Heart left ventricle (tissue), 16 donors: ENCODE measurements around the gene FBXO17. TPM values are rescaled to one million over a fixed set of nuclear protein-coding genes. Genes with fewer than 3 reads are reported as not detected.

Experiments used
- ATAC-seq, 4 donors: fragments of 200-7000 bp; cut with Tn5 transposase; one replicate each; pipeline ENCODE4 v1.9.1; 2020 to 2022; ENCODE audit warnings: moderate library complexity in 4 of 4, mild to moderate bottlenecking in 3 of 4, moderate number of reproducible peaks in 1 of 4
- DNase-seq, 5 donors: peaks; one replicate each; pipeline ENCODE4 v3.0.0-alpha.2; 2020
- H3K27ac ChIP-seq, 12 donors: fragments of 200-600 bp; sonication (generic) in 4 of 12; one replicate each; pipeline versions ENCODE4 v1.5.0 to v1.8.0; 2016 to 2022; ENCODE audit warnings: mild to moderate bottlenecking in 2 of 12
- H3K27me3 ChIP-seq, 9 donors: fragments of 200-600 bp; sonication (generic) in 2 of 9; one replicate each; pipeline versions ENCODE4 v1.5.1 to v1.8.0; 2016 to 2022; ENCODE audit warnings: mild to moderate bottlenecking in 3 of 9
- H3K36me3 ChIP-seq, 9 donors: fragments of 200-600 bp; sonication (generic) in 2 of 9; one replicate each; pipeline versions ENCODE4 v1.5.0 to v1.8.0; 2018 to 2022; ENCODE audit warnings: mild to moderate bottlenecking in 2 of 9
- H3K4me1 ChIP-seq, 12 donors: fragments of 200-600 bp; sonication (generic) in 4 of 12; one replicate each; pipeline versions ENCODE4 v1.5.0 to v1.8.0; 2016 to 2022; ENCODE audit warnings: mild to moderate bottlenecking in 3 of 12
- H3K4me3 ChIP-seq, 12 donors: fragments of 200-600 bp; sonication (generic) in 4 of 12; one replicate each; pipeline versions ENCODE4 v1.5.0 to v1.8.0; 2017 to 2022; ENCODE audit warnings: mild to moderate bottlenecking in 9 of 12, moderate library complexity in 4 of 12
- H3K9me3 ChIP-seq, 12 donors: fragments of 200-600 bp; sonication (generic) in 4 of 12; one replicate each; pipeline versions ENCODE4 v1.5.0 to v1.8.0; 2016 to 2022; ENCODE audit warnings: mild to moderate bottlenecking in 1 of 12
- CTCF ChIP-seq, 12 donors: fragments of 200-600 bp; sonication (generic) in 4 of 12; IDR thresholded peaks; one replicate each; pipeline versions ENCODE4 v1.5.0 to v1.8.0; 2018 to 2022; ENCODE audit warnings: antibody characterized with exemption in 12 of 12, mild to moderate bottlenecking in 5 of 12
- POLR2A ChIP-seq, 2 donors: fragments of 450-650 bp; IDR thresholded peaks; one replicate each; pipeline ENCODE4 v1.6.1; 2017; ENCODE audit warnings: antibody characterized with exemption in 2 of 2, mild to moderate bottlenecking in 2 of 2, moderate library complexity in 2 of 2
- WGBS, 4 donors: extraction: QIAGEN DNeasy Blood & Tissue Kit in 2 of 4; methylation state at CpG; one replicate each; pipeline versions ENCODE4 v1.1.5 to v1.1.7; 2013 to 2018; 5-methylcytosine and 5-hydroxymethylcytosine counted together
- intact Hi-C, 10 donors: fragments of 100-400 bp; cut with DNase I; formaldehyde crosslinking; loops; one replicate each; pipeline versions ENCODE4 v1.11.1 to v1.14.2; 2022
- polyA plus RNA-seq, 2 donors: library from polyadenylated mRNA; stranded (reverse); fragments of 200-250 nt; gene quantifications; one replicate each; pipeline ENCODE4 v1.2.3, GENCODE V29; 2013
- total RNA-seq, 9 donors: library from RNA; depleted of rRNA in 2 of 9; stranded (reverse); fragments of >200 nt in 2 of 9; fragmentation: NEBNext Ultra II Directional in 3 of 9; extraction: Animal tissue kit (Norgen Biotek cat#: 25700) in 3 of 9; gene quantifications; one replicate each; pipeline versions ENCODE4 v1.1.0 to v1.2.4, GENCODE V29; 2016 to 2023
- donor health status: ischemic (EF 13 %, LVEDD 7.1; RV severe dilation, severe dysfunction).
- donor health status: healthy with polysubstance abuse.
- donor health status: DM: no; HTN: yes; CAD: no.
- donor health status: DM: no; HTN: no; CAD: no.
- donor health status: ischemic (EF 25% LVEDD 6.9; RV normal size, moderate dysfunction).
- donor health status: ischemic (EF 25% LVEDD 5.7; RV mildly dilated, moderate dysfunction).
- donor health status: healthy.
- donor health status: DM: yes; HTN: yes; CAD: no.
- donor health status: ischemic (EF 35%, LVEDD 5.7; RV mildly dilated, moderate dysfunction).
- donor health status: nonischemic (EF 11% LVEDD 7.7; RV severe dilation, severe dysfunction).
- donor health status: DM: yes; HTN: yes; CAD: no.
- donor health status: PGD.
- donor health status: ischemic (EF 29% LVEDD 5.4; RV normal size, mild dysfunction).
- donor health status: nonischemic (EF 23%, LVEDD 6.1; RV moderate dilation, normal function).

Gene FBXO17
- total and polyA plus RNA-seq, 11 donors: 1.2 to 4.9 (median 2.4) TPM

DNA sequence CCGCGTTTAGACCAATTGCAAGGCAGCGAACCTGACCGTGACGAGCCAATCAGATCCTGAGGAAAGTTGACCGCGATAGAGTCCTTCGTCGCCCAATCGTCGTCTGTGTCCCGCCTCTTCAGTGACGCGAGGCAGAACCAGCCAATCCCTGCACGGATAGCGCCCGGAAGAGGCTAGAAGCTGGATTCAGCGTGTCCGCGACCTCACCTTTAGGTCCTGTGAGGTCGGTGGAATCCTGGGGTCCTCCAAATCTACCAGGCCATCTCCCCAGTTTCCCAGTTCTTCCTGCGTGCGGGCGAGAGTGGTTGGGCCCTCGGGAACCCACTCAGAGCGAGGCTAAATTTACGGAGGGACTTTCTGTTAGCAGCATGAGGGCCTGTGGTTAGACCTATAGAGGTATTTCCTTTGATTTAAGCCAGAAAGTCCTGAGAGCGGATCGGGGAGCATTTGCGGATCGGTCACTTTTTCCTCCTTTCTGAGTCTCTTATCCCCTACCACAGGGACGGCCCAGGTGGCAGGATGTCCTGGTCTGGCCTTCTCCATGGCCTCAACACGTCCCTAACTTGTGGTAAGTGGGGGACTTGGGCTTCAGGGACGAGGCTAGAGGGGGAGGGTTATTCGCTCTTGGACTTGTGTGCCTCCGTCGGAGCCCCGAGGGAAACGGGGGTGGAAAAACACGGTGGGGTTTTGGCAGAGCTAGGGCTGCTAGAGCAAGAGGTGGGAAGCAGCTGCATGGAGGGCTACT is 44.6 kb downstream of the FBXO17 start, which contains the start of gene MRPS12:
Gene MRPS12, plus strand, starts transcription at position 169 of the 745 bp plus-strand sequence. Its CDS starts 351 bp downstream, at position 520.
- ATAC-seq (peak; percentile 97 to 98 (median 98)), DNase-seq (peak; percentile 98 to 99 (median 99))
- peak within 1 kb of the TSS; percentile 57 to 94 (median 90) for H3K27ac ChIP-seq
- no peak for TF ChIP-seq CTCF (IDR thresholded peaks at IDR 0.05)
- TF ChIP-seq POLR2A (IDR thresholded peaks at IDR 0.05): peak in 1 of 2 donors; percentile 58
- WGBS, 4 donors: 0 to 1% (median 1%) methylated on average over 17 to 40 of the region's 40 CpGs
- H3K27me3 ChIP-seq: no peaks in the 10 kb centered on the region
- H3K4me1 ChIP-seq: peaks cover 4 to 43% (median 23%) of the 10 kb centered on the region in 12 donors
- intact Hi-C loops: loop anchor here in 9 of 10 donors (1.0 to 10.0 kb wide), 17 partner anchors 30 to 536 kb away; partner anchors contain the start of genes FAM98C (in 5 of the 9), EIF3K (in 3 of the 9), MAP4K1 (in 3 of the 9) and HNRNPL (in 1 of the 9)
- peak within 1 kb of the TSS; percentile 51 to 91 (median 72) for H3K4me3 ChIP-seq
- H3K36me3 ChIP-seq: peaks cover 0 to 16% (median 12%) of the 10 kb centered on the region in 9 donors
- peaks cover 0 to 11% (median 0%) of the 10 kb centered on the region in 12 donors for H3K9me3 ChIP-seq

- Histone ChIP-seq H3K36me3 (peaks cover 0 to 24% (median 20%) of the 10 kb centered on the region in 9 donors), H3K9me3 (peaks cover 0 to 4% (median 0%) of the 10 kb centered on the region in 12 donors), H3K27me3 (no peaks in the 10 kb centered on the region), H3K4me1 (peaks cover 4 to 43% (median 23%) of the 10 kb centered on the region in 12 donors), H3K27ac (peak within 1 kb of the TSS; percentile 57 to 94 (median 90)), H3K4me3 (peak within 1 kb of the TSS; percentile 51 to 91 (median 72))
- ATAC-seq: peak; percentile 80 to 90 (median 86)
- intact Hi-C loops: loop anchor here (1.0 to 10.0 kb wide), 19 partner anchors 29 to 535 kb away; partner anchors contain the start of genes FAM98C (in 6 of the 10), EIF3K (in 3 of the 10), MAP4K1 (in 3 of the 10) and ECH1 (in 1 of the 10)
- peak; percentile 91 to 97 (median 93) for DNase-seq
- 3% methylated on average over 42 to 49 of the region's 49 CpGs for WGBS, 4 donors
- TF ChIP-seq POLR2A (IDR thresholded peaks at IDR 0.05) (no peak), CTCF (IDR thresholded peaks at IDR 0.05) (peak; percentile 98 to 100 (median 100))
Observed at GRCh38 chr19:38929929-38930775, 45.4 kb downstream of the FBXO17 start, which contains the start of gene SARS2. SARS2 (minus strand) TSS chr19:38930763; CDS start chr19:38930736, 27 bp downstream.

GRCh38 chr19:38928391-38929001 is 47.0 kb downstream of the FBXO17 start:
- WGBS, 4 donors: 65 to 76% (median 73%) methylated on average over 4 of the region's 4 CpGs
- peak overlapping the region in 10 of 12 donors; percentile 3 to 92 (median 22) for H3K27ac ChIP-seq
- peaks cover 4 to 36% (median 21%) of the 10 kb centered on the region in 12 donors for H3K4me1 ChIP-seq
- peaks cover 0 to 41% (median 32%) of the 10 kb centered on the region in 9 donors for H3K36me3 ChIP-seq
- no peaks in the 10 kb centered on the region for H3K9me3 ChIP-seq
- no peaks in the 10 kb centered on the region for H3K27me3 ChIP-seq
- H3K4me3 ChIP-seq: no peak overlapping the region
- ATAC-seq (no peak), DNase-seq (no peak)
- TF ChIP-seq CTCF (IDR thresholded peaks at IDR 0.05) (no peak), POLR2A (IDR thresholded peaks at IDR 0.05) (no peak)
- intact Hi-C loops: loop anchor here in 6 of 10 donors (5.0 to 10.0 kb wide), 8 partner anchors 76 to 534 kb away; partner anchors contain the start of genes ECH1 (in 1 of the 6) and FAM98C (in 1 of the 6)
